SU-DHL-6 (cell line): ENCODE results near the gene IQCF6.

Experiments
- EZH2phosphoT487 ChIP-seq: fragments of 200-600 bp; sonication (generic), shearing (Covaris generic); conservative IDR thresholded peaks from 2 replicates; pipeline ENCODE4 v1.6.1; 2018; ENCODE audit warnings: mild to moderate bottlenecking, antibody characterized with exemption, low read length, moderate library complexity, mixed read lengths
- TF ChIP-seq, protein P1 (sequence below): fragments of 200-600 bp; sonication (generic); IDR thresholded peaks from one replicate; pipeline ENCODE4 v1.5.1; 2017; ENCODE audit warnings: antibody characterized with exemption, mild to moderate bottlenecking, low read length, moderate library complexity; ENCODE audit not compliant: insufficient read depth, poor library complexity, severe bottlenecking

DNA sequence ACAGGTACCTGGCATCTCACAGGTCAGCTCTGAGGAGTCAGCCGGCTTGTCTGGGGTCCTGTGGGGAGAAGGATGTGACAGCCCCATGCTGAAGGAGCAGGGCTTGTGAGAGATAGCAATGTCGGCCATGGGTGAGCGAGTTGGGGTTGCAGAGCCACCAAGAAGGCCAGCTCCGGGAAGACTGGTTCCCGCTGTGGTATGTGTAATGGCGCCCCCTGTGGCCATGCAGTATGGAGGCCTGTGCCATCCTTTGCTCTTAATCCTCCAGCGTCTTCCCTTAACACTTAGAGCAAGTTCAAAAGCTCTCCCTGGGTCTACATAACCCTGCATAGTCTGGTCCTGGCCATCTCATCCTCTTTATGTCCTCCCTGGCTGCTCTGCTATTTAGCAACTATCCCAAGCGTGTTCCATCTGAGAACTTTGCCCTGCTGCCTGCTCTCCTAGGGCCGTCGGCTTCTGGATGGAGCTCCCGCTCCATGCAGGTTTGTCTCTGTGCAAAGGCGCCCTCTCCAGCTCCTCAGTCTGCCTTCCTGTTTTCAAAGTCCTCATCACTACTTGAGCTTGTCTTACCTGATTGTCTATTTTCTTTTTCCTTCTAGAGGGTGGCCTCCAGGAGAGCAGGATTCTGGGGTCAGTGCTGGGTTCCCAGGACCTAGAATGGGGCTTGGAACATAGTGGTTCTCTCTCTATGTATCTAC is 40.8 kb upstream of the IQCF6 start:
- TF ChIP-seq, protein P1, sequence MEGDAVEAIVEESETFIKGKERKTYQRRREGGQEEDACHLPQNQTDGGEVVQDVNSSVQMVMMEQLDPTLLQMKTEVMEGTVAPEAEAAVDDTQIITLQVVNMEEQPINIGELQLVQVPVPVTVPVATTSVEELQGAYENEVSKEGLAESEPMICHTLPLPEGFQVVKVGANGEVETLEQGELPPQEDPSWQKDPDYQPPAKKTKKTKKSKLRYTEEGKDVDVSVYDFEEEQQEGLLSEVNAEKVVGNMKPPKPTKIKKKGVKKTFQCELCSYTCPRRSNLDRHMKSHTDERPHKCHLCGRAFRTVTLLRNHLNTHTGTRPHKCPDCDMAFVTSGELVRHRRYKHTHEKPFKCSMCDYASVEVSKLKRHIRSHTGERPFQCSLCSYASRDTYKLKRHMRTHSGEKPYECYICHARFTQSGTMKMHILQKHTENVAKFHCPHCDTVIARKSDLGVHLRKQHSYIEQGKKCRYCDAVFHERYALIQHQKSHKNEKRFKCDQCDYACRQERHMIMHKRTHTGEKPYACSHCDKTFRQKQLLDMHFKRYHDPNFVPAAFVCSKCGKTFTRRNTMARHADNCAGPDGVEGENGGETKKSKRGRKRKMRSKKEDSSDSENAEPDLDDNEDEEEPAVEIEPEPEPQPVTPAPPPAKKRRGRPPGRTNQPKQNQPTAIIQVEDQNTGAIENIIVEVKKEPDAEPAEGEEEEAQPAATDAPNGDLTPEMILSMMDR = peak; percentile 10
- TF ChIP-seq EZH2phosphoT487 = no peak
